H1 (cell line): ENCODE data around the gene GUCY1A2. TPM values are rescaled to one million over a fixed set of nuclear protein-coding genes. Genes with fewer than 3 reads are reported as not detected.

Source experiments
- CTCF ChIA-PET: fragments of 300-600 bp; sonication (Branson Sonifier 250); formaldehyde crosslinking; loops from one replicate; lab custom pipeline; 2021; ENCODE audit not compliant: partially characterized antibody; lab: Charles Lee
- POLR2A ChIA-PET: fragments of 300-600 bp; sonication (Branson Sonifier 250); formaldehyde crosslinking; loops from one replicate; lab custom pipeline; 2021; ENCODE audit warnings: inconsistent platforms; ENCODE audit not compliant: partially characterized antibody; lab: Charles Lee
- DNase-seq, 2 experiments: peaks; one replicate each; pipeline versions ENCODE4 v3.0.0 to v3.0.0-alpha.2; 2010 to 2022; ENCODE audit warnings: low spot score in 2 of 2, low read depth in 1 of 2, mixed read lengths in 1 of 2
- FAIRE-seq: peaks from 2 replicates; lab custom pipeline; 2011; peaks lifted over from hg19 to GRCh38; lab: Jason Lieb, UNC
- H2AFZ ChIP-seq: 2 replicates; pipeline ENCODE4 v1.8.1; 2012; ENCODE audit warnings: low read length, inconsistent platforms
- H2AK5ac ChIP-seq: 2 replicates; pipeline ENCODE4 v1.6.1; 2013; ENCODE audit warnings: low read depth, low read length
- H2BK120ac ChIP-seq: replicated peaks from 2 replicates; pipeline ENCODE3; 2013; ENCODE audit warnings: low read depth, low read length, inconsistent platforms
- H2BK12ac ChIP-seq: 2 replicates; pipeline ENCODE4 v1.6.1; 2013; ENCODE audit warnings: low read depth, low read length
- H2BK15ac ChIP-seq: 2 replicates; pipeline ENCODE4 v1.6.1; 2013; ENCODE audit warnings: low read length
- H2BK20ac ChIP-seq: 2 replicates; pipeline ENCODE4 v1.6.1; 2013; ENCODE audit warnings: low read length
- H2BK5ac ChIP-seq: 2 replicates; pipeline ENCODE4 v1.6.1; 2013; ENCODE audit warnings: low read depth, low read length
- H3K14ac ChIP-seq: 2 replicates; pipeline ENCODE4 v1.6.1; 2013; ENCODE audit warnings: inconsistent platforms; ENCODE audit not compliant: insufficient read length
- H3K18ac ChIP-seq: 2 replicates; pipeline ENCODE4 v1.6.1; 2013; ENCODE audit warnings: low read length; ENCODE audit errors: extremely low read depth
- H3K23ac ChIP-seq: 2 replicates; pipeline ENCODE4 v1.6.1; 2013; ENCODE audit warnings: inconsistent platforms; ENCODE audit not compliant: insufficient read length
- H3K23me2 ChIP-seq: 2 replicates; pipeline ENCODE4 v1.6.1; 2013; ENCODE audit warnings: low read depth, low read length
- H3K27ac ChIP-seq: 2 replicates; pipeline ENCODE4 v1.6.1; 2011; ENCODE audit warnings: low read depth, low read length, inconsistent platforms
- H3K27me3 ChIP-seq, 4 experiments: replicated peaks in 1 of 4; 1 replicate in 1 of 4; 2 replicates in 3 of 4; pipeline versions ENCODE4 v1.6.1 to v1.8.1; 2011 to 2013; ENCODE audit warnings: low read length in 3 of 4, mild to moderate bottlenecking in 3 of 4, inconsistent platforms in 2 of 4, mixed read lengths in 2 of 4, moderate library complexity in 1 of 4; ENCODE audit not compliant: control insufficient read depth in 3 of 4, insufficient read depth in 3 of 4; ENCODE audit errors: extremely low read depth in 1 of 4
- H3K36me3 ChIP-seq, 4 experiments: 2 replicates each; pipeline versions ENCODE4 v1.6.1 to v1.8.1; 2011 to 2013; ENCODE audit warnings: mild to moderate bottlenecking in 4 of 4, low read length in 3 of 4, moderate library complexity in 2 of 4, control low read depth in 1 of 4, inconsistent platforms in 1 of 4; ENCODE audit not compliant: insufficient read depth in 4 of 4, control insufficient read depth in 2 of 4
- H3K4ac ChIP-seq: replicated peaks from 2 replicates; pipeline ENCODE3; 2013; ENCODE audit warnings: low read length, low read depth, mixed read lengths, inconsistent platforms; ENCODE audit not compliant: insufficient read length
- H3K4me1 ChIP-seq, 4 experiments: replicated peaks in 1 of 4; 1 replicate in 1 of 4; 2 replicates in 3 of 4; pipeline versions ENCODE4 v1.6.1 to v1.8.1; 2011 to 2013; ENCODE audit warnings: low read length in 3 of 4, inconsistent platforms in 2 of 4, mixed read lengths in 1 of 4; ENCODE audit not compliant: insufficient read depth in 4 of 4, control insufficient read depth in 3 of 4
- H3K4me2 ChIP-seq, 2 experiments: 2 replicates each; pipeline versions ENCODE4 v1.6.1 to v1.8.1; 2011 to 2013; ENCODE audit warnings: low read depth in 2 of 2, low read length in 2 of 2, control low read depth in 1 of 2, inconsistent platforms in 1 of 2, mild to moderate bottlenecking in 1 of 2; ENCODE audit not compliant: insufficient read depth in 1 of 2
- H3K4me3 ChIP-seq, 4 experiments: fragments of 200-600, 300-600 bp in 1 of 4; sonication (generic), shearing (Covaris generic), sonication (Bioruptor Twin) in 1 of 4; 2 replicates each; pipeline versions ENCODE4 v1.5.1 to v1.8.1; 2011 to 2016; ENCODE audit warnings: low read length in 4 of 4, low read depth in 3 of 4, control low read depth in 2 of 4, inconsistent platforms in 2 of 4, mild to moderate bottlenecking in 2 of 4, mixed read lengths in 1 of 4, moderate library complexity in 1 of 4; ENCODE audit not compliant: insufficient read depth in 2 of 4; ENCODE audit errors: extremely low read depth in 1 of 4
- H3K56ac ChIP-seq: replicated peaks from 2 replicates; pipeline ENCODE3; 2013; ENCODE audit warnings: low read depth, mild to moderate bottlenecking, mixed read lengths, low read length, inconsistent platforms; ENCODE audit not compliant: insufficient read length
- H3K79me1 ChIP-seq: 2 replicates; pipeline ENCODE4 v1.6.1; 2013; ENCODE audit warnings: low read depth, low read length, control low read depth
- H3K79me2 ChIP-seq, 2 experiments: 2 replicates each; pipeline versions ENCODE4 v1.6.1 to v1.8.1; 2012 to 2013; ENCODE audit warnings: low read length in 2 of 2, mild to moderate bottlenecking in 2 of 2, inconsistent platforms in 1 of 2; ENCODE audit not compliant: insufficient read depth in 2 of 2, control insufficient read depth in 1 of 2
- H3K9ac ChIP-seq, 4 experiments: replicated peaks in 1 of 4; 1 replicate in 1 of 4; 2 replicates in 3 of 4; pipeline versions ENCODE4 v1.6.1 to v1.8.1; 2011 to 2013; ENCODE audit warnings: low read depth in 3 of 4, low read length in 3 of 4, control low read depth in 2 of 4, mild to moderate bottlenecking in 2 of 4, moderate library complexity in 2 of 4, inconsistent platforms in 1 of 4; ENCODE audit errors: extremely low read depth in 1 of 4
- H3K9me3 ChIP-seq, 2 experiments: 2 replicates each; pipeline versions ENCODE4 v1.6.1 to v1.8.1; 2012 to 2013; ENCODE audit warnings: mild to moderate bottlenecking in 2 of 2, moderate library complexity in 2 of 2, control low read depth in 1 of 2, inconsistent platforms in 1 of 2, low read depth in 1 of 2, low read length in 1 of 2, mixed read lengths in 1 of 2; ENCODE audit not compliant: insufficient read depth in 2 of 2
- H4K20me1 ChIP-seq, 2 experiments: replicated peaks in 1 of 2; 2 replicates each; pipeline versions ENCODE3 to v1.8.1; 2011 to 2013; ENCODE audit warnings: inconsistent platforms in 2 of 2, low read length in 2 of 2, mild to moderate bottlenecking in 1 of 2; ENCODE audit not compliant: insufficient read depth in 2 of 2, control insufficient read depth in 1 of 2
- H4K5ac ChIP-seq: 2 replicates; pipeline ENCODE4 v1.6.1; 2013; ENCODE audit warnings: low read length, low read depth, mixed read lengths, inconsistent platforms; ENCODE audit not compliant: insufficient read length
- H4K8ac ChIP-seq: 2 replicates; pipeline ENCODE4 v1.8.0; 2013; ENCODE audit warnings: mild to moderate bottlenecking, moderate library complexity, low read length, inconsistent platforms; ENCODE audit not compliant: insufficient read depth; ENCODE audit errors: extremely low read depth
- H4K91ac ChIP-seq: replicated peaks from 2 replicates; pipeline ENCODE3; 2013; ENCODE audit warnings: low read length, mixed read lengths, inconsistent platforms; ENCODE audit not compliant: insufficient read length
- CTBP2 ChIP-seq: IDR thresholded peaks from 2 replicates; pipeline ENCODE4 v1.7.0; 2011; ENCODE audit warnings: borderline replicate concordance, mild to moderate bottlenecking, moderate library complexity, mixed read lengths, low read length; ENCODE audit not compliant: insufficient read depth, insufficient read length
- KDM1A ChIP-seq: fragments of 200-600, 300-600 bp; sonication (generic); IDR thresholded peaks from 2 replicates; pipeline ENCODE4 v1.7.1; 2016; ENCODE audit warnings: mild to moderate bottlenecking, low read length, borderline replicate concordance
- SUZ12 ChIP-seq: fragments of 200-600 bp; sonication (generic); IDR thresholded peaks from 2 replicates; pipeline ENCODE4 v1.6.1; 2012; ENCODE audit warnings: mild to moderate bottlenecking, inconsistent platforms, low read length, moderate library complexity, mixed read lengths
- TAF1 ChIP-seq: IDR thresholded peaks from 2 replicates; pipeline ENCODE4 v1.6.1; 2011; ENCODE audit warnings: mild to moderate bottlenecking, low read depth, low read length
- TBP ChIP-seq: IDR thresholded peaks from 2 replicates; pipeline ENCODE4 v1.6.1; 2011; ENCODE audit warnings: low read depth, low read length, improper control_type of control experiment
- WGBS, 2 experiments: shearing (Covaris generic) in 1 of 2; methylation state at CpG; one replicate each; pipeline versions ENCODE4 v1.1.6 to v1.1.7; 2013 to 2015; ENCODE audit warnings: low lambda C conversion rate in 2 of 2, mixed read lengths in 2 of 2, inconsistent platforms in 1 of 2, low coverage in 1 of 2, missing lambda C conversion rate in 1 of 2; ENCODE audit not compliant: insufficient replicate concordance in 2 of 2, insufficient coverage in 1 of 2, insufficient read length in 1 of 2; ENCODE audit errors: extremely low coverage in 1 of 2, missing lambda C conversion rate in 1 of 2; 5-methylcytosine and 5-hydroxymethylcytosine counted together
- polyA plus RNA-seq, 7 experiments: library from polyadenylated mRNA; depleted of rRNA in 3 of 7; stranded (reverse) in 5 of 7; unstranded in 2 of 7; fragments of >200 nt in 5 of 7; fragments of 200-250 nt in 2 of 7; gene quantifications; 1 replicate in 5 of 7; 2 replicates in 1 of 7; 4 replicates in 1 of 7; pipeline versions ENCODE4 v1.2.1 to v1.2.3, GENCODE V29; 2011 to 2013; ENCODE audit warnings: missing spikeins in 2 of 7, mixed read lengths in 2 of 7
- total RNA-seq: library from RNA; stranded (reverse); fragmentation: NEBNext Ultra II Directional; extraction: Animal tissue kit (Norgen Biotek cat#: 25700); gene quantifications from 2 replicates; pipeline ENCODE4 v1.2.1, GENCODE V29; 2021

GUCY1A2 gene
- total and polyA plus RNA-seq, 2 of the 8 experiments (the other 6 are each of a cell fraction or from before 2014, with no cell fraction given): 0.11 to 1.9 TPM

GRCh38 chr11:106695506-106695905, 322.8 kb downstream of the GUCY1A2 start:
- Histone ChIP-seq H4K5ac (no peak overlapping the region), H3K14ac (no peak overlapping the region), H4K20me1 (no peaks in the 10 kb centered on the region), H4K8ac (no peak overlapping the region), H4K91ac (no peak overlapping the region), H3K9me3 (no peaks in the 10 kb centered on the region)
- TF ChIP-seq SUZ12 (no peak), KDM1A (no peak), TBP (no peak), CTBP2 (no peak), TAF1 (no peak)
- TF ChIP-seq, all 59 proteins: peak for 0
- POLR2A ChIA-PET: no interaction called here
- Histone ChIP-seq H3K79me2 (no peaks in the 10 kb centered on the region), H3K27ac (no peak overlapping the region), H3K56ac (no peak overlapping the region), H2BK12ac (no peak overlapping the region), H3K4ac (no peak overlapping the region), H3K36me3 (no peaks in the 10 kb centered on the region), H2AFZ (no peak overlapping the region), H2BK20ac (no peak overlapping the region), H2AK5ac (no peak overlapping the region), H3K4me2 (no peak overlapping the region), H2BK15ac (no peak overlapping the region), H3K4me1 (no peaks in the 10 kb centered on the region), H3K27me3 (no peaks in the 10 kb centered on the region), H2BK120ac (no peak overlapping the region), H3K23ac (no peak overlapping the region), H3K4me3 (no peak overlapping the region), H3K23me2 (no peaks in the 10 kb centered on the region), H3K9ac (no peak overlapping the region), H3K18ac (no peak overlapping the region), H3K79me1 (no peaks in the 10 kb centered on the region), H2BK5ac (no peak overlapping the region)
- FAIRE-seq (no peak), DNase-seq (no peak)
- 90% methylated on average over 2 of the region's 2 CpGs; no CpG with 5 or more reads in 1 of the 2 experiments for WGBS, 2 experiments
- CTCF ChIA-PET: no interaction called here
